Measurements from ENCODE around the gene WNT5B.

Gene WNT5B

GRCh38 chr12:1630827-1631591 is 2.0 kb downstream of the WNT5B start:
- no peak for DNase-seq

- DNase-seq = no peak
These were observed 3.7 kb downstream of the WNT5B start for GRCh38 chr12:1632702-1633101.

GRCh38 chr12:1633459-1633858 is 4.4 kb downstream of the WNT5B start:
- DNase-seq = no peak

- DNase-seq = no peak
These were observed 5.1 kb downstream of the WNT5B start for GRCh38 chr12:1634149-1634548.

- peak; percentile 61 to 62 for DNase-seq
These were observed 5.7 kb downstream of the WNT5B start for GRCh38 chr12:1634590-1635191.

GRCh38 chr12:1635301-1636095 is 6.5 kb downstream of the WNT5B start:
- no peak for DNase-seq

GRCh38 chr12:1638203-1638602 is 9.2 kb downstream of the WNT5B start:
- no peak for DNase-seq

GRCh38 chr12:1639538-1639937 is 10.5 kb downstream of the WNT5B start:
- no peak for DNase-seq

GRCh38 chr12:1640328-1641234 is 11.6 kb downstream of the WNT5B start:
- no peak for DNase-seq

GRCh38 chr12:1642513-1642912 is 13.5 kb downstream of the WNT5B start:
- no peak for DNase-seq

- DNase-seq = no peak
These were observed 14.0 kb downstream of the WNT5B start for GRCh38 chr12:1643043-1643442.

- no peak for DNase-seq
These were observed 15.0 kb downstream of the WNT5B start for GRCh38 chr12:1643905-1644533.

- no peak for DNase-seq
These were observed 15.8 kb downstream of the WNT5B start for GRCh38 chr12:1644534-1645438.

- no peak for DNase-seq
These were observed 16.8 kb downstream of the WNT5B start for GRCh38 chr12:1645819-1646218.

GRCh38 chr12:1646569-1647284 is 17.7 kb downstream of the WNT5B start:
- no peak for DNase-seq

- no peak for DNase-seq
These were observed 18.2 kb downstream of the WNT5B start for GRCh38 chr12:1647285-1647669.

- DNase-seq = no peak
These were observed 21.4 kb downstream of the WNT5B start for GRCh38 chr12:1650260-1650977.

- DNase-seq = no peak
These were observed 21.9 kb downstream of the WNT5B start for GRCh38 chr12:1650978-1651361.

- DNase-seq = no peak
These were observed 22.9 kb downstream of the WNT5B start for GRCh38 chr12:1651946-1652345.
